Small intestine (tissue), 7 donors: ENCODE measurements around the gene ZSCAN1. TPM values are rescaled to one million over a fixed set of nuclear protein-coding genes. Genes with fewer than 3 reads are reported as not detected.

Experiments
- DNase-seq, 2 donors: peaks; one replicate each; pipeline versions ENCODE4 v3.0.0 to v3.0.0-alpha.2; 2013
- FAIRE-seq: peaks from 2 replicates; lab custom pipeline; 2012; peaks lifted over from hg19 to GRCh38; lab: Jason Lieb, UNC
- H3K27ac ChIP-seq, 3 donors: one replicate each; pipeline ENCODE4 v1.5.1; 2013; ENCODE audit warnings: low read length in 2 of 3, mild to moderate bottlenecking in 2 of 3, control low read depth in 1 of 3, inconsistent platforms in 1 of 3, low read depth in 1 of 3, moderate library complexity in 1 of 3
- H3K27me3 ChIP-seq, 3 donors: one replicate each; pipeline ENCODE4 v1.6.1; 2013; ENCODE audit warnings: low read length in 3 of 3, inconsistent platforms in 1 of 3; ENCODE audit not compliant: control insufficient read depth in 3 of 3, insufficient read depth in 3 of 3
- H3K36me3 ChIP-seq, 3 donors: one replicate each; pipeline ENCODE4 v1.6.1; 2013; ENCODE audit warnings: low read length in 3 of 3, inconsistent platforms in 1 of 3, low read depth in 1 of 3, mild to moderate bottlenecking in 1 of 3, moderate library complexity in 1 of 3; ENCODE audit not compliant: control insufficient read depth in 3 of 3, insufficient read depth in 2 of 3
- H3K4me1 ChIP-seq, 3 donors: one replicate each; pipeline ENCODE4 v1.6.1; 2013; ENCODE audit warnings: low read length in 2 of 3, inconsistent platforms in 1 of 3, low read depth in 1 of 3, mild to moderate bottlenecking in 1 of 3, moderate library complexity in 1 of 3; ENCODE audit not compliant: control insufficient read depth in 3 of 3, insufficient read depth in 2 of 3
- H3K4me3 ChIP-seq, 3 donors: one replicate each; pipeline ENCODE4 v1.5.1; 2013; ENCODE audit warnings: low read length in 3 of 3, control low read depth in 1 of 3, inconsistent platforms in 1 of 3, low read depth in 1 of 3, mild to moderate bottlenecking in 1 of 3, moderate library complexity in 1 of 3
- H3K9me3 ChIP-seq, 2 donors: one replicate each; pipeline ENCODE4 v1.6.1; 2013; ENCODE audit warnings: low read depth in 1 of 2, low read length in 1 of 2; ENCODE audit not compliant: control insufficient read depth in 2 of 2, insufficient read depth in 1 of 2
- WGBS, 3 donors: extraction: QIAGEN DNeasy Blood & Tissue Kit; methylation state at CpG; one replicate each; pipeline ENCODE4 v1.1.7; 2013; 5-methylcytosine and 5-hydroxymethylcytosine counted together
- polyA plus RNA-seq, 4 donors: library from polyadenylated mRNA; stranded (reverse) in 3 of 4; unstranded in 1 of 4; fragments of 200-250 nt in 3 of 4; fragments of 120-200 nt in 1 of 4; gene quantifications; one replicate each; pipeline versions ENCODE4 v1.2.1 to v1.2.3, GENCODE V29; 2013
- donor health status: healthy with polysubstance abuse.
- donor health status: control.
- donor health status: control.
- donor health status: Bipolar disorder and iron deficiency.
- donor health status: healthy.

Gene ZSCAN1
- polyA plus RNA-seq, 4 donors, result 0.21 to 0.38 TPM; not detected in 2

GRCh38 chr19:58056861-58057260 is 23.0 kb downstream of the ZSCAN1 start:
- DNase-seq, result no peak
- FAIRE-seq, result no peak

GRCh38 chr19:58058467-58058866 is 24.6 kb downstream of the ZSCAN1 start:
- Histone ChIP-seq H3K4me3 (peak overlapping the region; percentile 13 to 85 (median 51)), H3K36me3 (peaks cover 0 to 11% (median 0%) of the 10 kb centered on the region in 3 donors), H3K9me3 (peaks cover 0 to 66% of the 10 kb centered on the region in 2 donors), H3K27me3 (no peaks in the 10 kb centered on the region), H3K4me1 (peaks cover 0 to 7% (median 0%) of the 10 kb centered on the region in 3 donors), H3K27ac (peak overlapping the region in 2 of 3 donors; percentile 82 to 94)
- DNase-seq (no peak), FAIRE-seq (no peak)
- WGBS, 3 donors, result 87 to 92% (median 89%) methylated on average over 13 of the region's 13 CpGs

More at GRCh38 chr19:58056861-58057260, 23.0 kb downstream of the ZSCAN1 start:
- Histone ChIP-seq H3K27me3 (no peaks in the 10 kb centered on the region), H3K9me3 (peaks cover 2 to 69% of the 10 kb centered on the region in 2 donors), H3K36me3 (peaks cover 0 to 4% (median 0%) of the 10 kb centered on the region in 3 donors), H3K27ac (no peak overlapping the region), H3K4me1 (peaks cover 0 to 7% (median 0%) of the 10 kb centered on the region in 3 donors), H3K4me3 (no peak overlapping the region)
- 78 to 89% (median 79%) methylated on average over 7 to 8 of the region's 8 CpGs for WGBS, 3 donors

- peaks cover 0 to 66% of the 10 kb centered on the region in 2 donors for H3K9me3 ChIP-seq
Measured at GRCh38 chr19:58059003-58059670, 25.3 kb downstream of the ZSCAN1 start, which contains the start of gene ZNF135. ZNF135 (plus strand) TSS chr19:58059282; CDS start chr19:58060003, 721 bp downstream.

GRCh38 chr19:58059671-58060078 is 25.9 kb downstream of the ZSCAN1 start:
- H3K4me1 ChIP-seq, result peaks cover 0 to 7% (median 0%) of the 10 kb centered on the region in 3 donors
- peaks cover 0 to 66% of the 10 kb centered on the region in 2 donors for H3K9me3 ChIP-seq
- FAIRE-seq (no peak), DNase-seq (no peak)
- peak overlapping the region; percentile 51 to 85 (median 79) for H3K4me3 ChIP-seq
- H3K27ac ChIP-seq, result peak overlapping the region in 2 of 3 donors; percentile 82 to 94
- H3K27me3 ChIP-seq, result no peaks in the 10 kb centered on the region
- H3K36me3 ChIP-seq, result peaks cover 0 to 17% (median 0%) of the 10 kb centered on the region in 3 donors
- 10 to 49% (median 47%) methylated on average over 27 to 28 of the region's 28 CpGs for WGBS, 3 donors

More at GRCh38 chr19:58059003-58059670, 25.3 kb downstream of the ZSCAN1 start, which contains the start of gene ZNF135:
- Histone ChIP-seq H3K4me1 (peaks cover 0 to 7% (median 0%) of the 10 kb centered on the region in 3 donors), H3K36me3 (peaks cover 0 to 14% (median 0%) of the 10 kb centered on the region in 3 donors), H3K27ac (peak within 1 kb of the TSS in 2 of 3 donors; percentile 82 to 94), H3K4me3 (peak within 1 kb of the TSS; percentile 51 to 85 (median 79)), H3K27me3 (no peaks in the 10 kb centered on the region)
- DNase-seq (peak; percentile 66 to 96), FAIRE-seq (no peak)
- 2 to 9% (median 3%) methylated on average over 41 to 62 of the region's 62 CpGs for WGBS, 3 donors

- Histone ChIP-seq H3K9me3 (peaks cover 0 to 69% of the 10 kb centered on the region in 2 donors), H3K27ac (peak overlapping the region in 1 of 3 donors; percentile 94), H3K4me1 (peaks cover 0 to 7% (median 0%) of the 10 kb centered on the region in 3 donors), H3K36me3 (peaks cover 0 to 20% (median 0%) of the 10 kb centered on the region in 3 donors), H3K4me3 (peak overlapping the region in 1 of 3 donors; percentile 85), H3K27me3 (no peaks in the 10 kb centered on the region)
- DNase-seq, result no peak
- WGBS, 3 donors, result 71 to 91% (median 91%) methylated on average over 22 to 24 of the region's 24 CpGs
- no peak for FAIRE-seq
Measured at GRCh38 chr19:58060231-58060630, 26.4 kb downstream of the ZSCAN1 start.

DNA sequence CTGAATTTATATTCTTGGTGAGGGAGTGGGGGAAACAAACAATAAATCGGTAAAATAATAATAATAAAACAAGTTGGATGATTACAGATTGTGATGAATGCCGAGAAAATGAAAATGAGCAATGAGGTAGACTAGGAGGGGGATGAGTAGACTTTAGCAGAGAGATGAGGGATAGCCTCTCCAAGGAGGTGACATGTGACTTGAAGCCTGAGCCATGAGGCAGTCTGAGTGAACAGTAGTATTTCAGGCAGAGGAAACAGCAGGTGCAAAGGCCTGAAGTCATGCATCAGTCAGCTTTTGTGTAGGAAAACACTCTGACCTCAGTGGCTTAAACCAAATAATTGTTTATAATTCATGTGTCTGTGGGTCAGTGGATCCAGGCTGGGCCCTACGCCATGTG is 29.9 kb downstream of the ZSCAN1 start:
- Histone ChIP-seq H3K36me3 (peaks cover 0 to 38% (median 3%) of the 10 kb centered on the region in 3 donors), H3K27ac (no peak overlapping the region), H3K27me3 (no peaks in the 10 kb centered on the region), H3K4me3 (no peak overlapping the region), H3K9me3 (peaks cover 3 to 79% of the 10 kb centered on the region in 2 donors), H3K4me1 (peaks cover 0 to 4% (median 0%) of the 10 kb centered on the region in 3 donors)
- 92 to 94% (median 92%) methylated on average over 3 of the region's 3 CpGs for WGBS, 3 donors
- FAIRE-seq (no peak), DNase-seq (no peak)

GRCh38 chr19:58067240-58067912 is 33.6 kb downstream of the ZSCAN1 start:
- Histone ChIP-seq H3K4me3 (no peak overlapping the region), H3K27ac (no peak overlapping the region), H3K9me3 (peaks cover 3 to 84% of the 10 kb centered on the region in 2 donors), H3K36me3 (peaks cover 0 to 35% (median 3%) of the 10 kb centered on the region in 3 donors), H3K27me3 (no peaks in the 10 kb centered on the region), H3K4me1 (no peaks in the 10 kb centered on the region)
- DNase-seq, result no peak
- 96 to 98% (median 97%) methylated on average over 14 to 15 of the region's 15 CpGs for WGBS, 3 donors
- no peak for FAIRE-seq

DNA sequence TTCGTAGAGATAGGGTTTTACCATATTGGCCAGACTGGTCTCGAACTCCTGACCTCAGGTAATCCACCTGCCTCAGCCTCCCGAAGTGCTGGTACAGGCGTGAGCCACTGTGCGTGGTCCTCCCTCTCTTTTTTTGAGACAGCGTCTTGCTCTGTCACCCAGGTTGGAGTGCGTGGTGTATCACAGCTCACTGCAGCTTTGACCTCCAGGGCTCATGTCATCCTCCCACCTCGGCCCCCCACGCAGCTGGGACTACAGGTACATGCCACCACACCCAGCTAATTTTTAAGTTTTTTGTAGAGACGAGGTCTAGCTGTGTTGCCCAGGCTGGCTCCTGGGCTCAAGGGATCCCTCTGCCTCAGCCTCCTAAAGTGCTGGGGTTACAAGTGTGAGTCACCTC is 46.0 kb downstream of the ZSCAN1 start:
- Histone ChIP-seq H3K4me3 (no peak overlapping the region), H3K9me3 (peaks cover 0 to 85% of the 10 kb centered on the region in 2 donors), H3K36me3 (peaks cover 0 to 13% (median 4%) of the 10 kb centered on the region in 3 donors), H3K27ac (no peak overlapping the region), H3K27me3 (no peaks in the 10 kb centered on the region), H3K4me1 (no peaks in the 10 kb centered on the region)
- WGBS, 3 donors, result 89 to 94% (median 92%) methylated on average over 10 of the region's 10 CpGs
- FAIRE-seq (no peak), DNase-seq (no peak)
